ENCODE measurements around the gene TOR1AIP1. TPM values are rescaled to one million over a fixed set of nuclear protein-coding genes. Genes with fewer than 3 reads are reported as not detected.
A peak's percentile ranks its signal among the peaks of the same experiment; 100 is the strongest.

Gene TOR1AIP1
- total RNA-seq, 2 donors from 2014 or later, result 18.1 to 26.2 TPM

DNA sequence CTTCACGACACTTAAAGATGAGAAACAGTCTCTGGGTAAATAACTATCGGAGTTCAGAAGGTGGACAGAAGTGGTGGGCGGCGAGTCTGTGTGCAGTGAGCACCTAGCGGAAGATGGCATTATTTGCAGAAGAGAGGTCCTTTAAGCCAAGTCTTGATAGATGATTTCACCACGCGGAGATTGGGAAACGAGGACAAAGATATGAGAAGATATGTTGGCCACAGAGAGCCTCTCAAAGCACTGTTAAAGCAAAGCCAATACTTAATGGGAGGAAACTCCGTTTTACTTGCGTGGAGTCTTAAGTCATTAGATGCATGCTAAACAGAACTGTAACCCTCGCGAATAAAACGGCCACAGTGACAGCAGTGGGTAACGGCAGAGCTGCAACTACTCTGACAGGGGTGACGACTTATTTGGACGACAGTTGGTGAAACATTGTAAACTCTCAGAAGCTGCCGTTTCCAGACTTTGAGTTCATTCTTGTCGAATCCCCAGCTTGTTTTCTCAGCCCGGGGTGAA, 71.9 kb downstream of the TOR1AIP1 start:
- H3K9me3 Mint-ChIP-seq, result no peaks in the 10 kb centered on the region
- DNase-seq, result no peak
- TF ChIP-seq, protein P1, sequence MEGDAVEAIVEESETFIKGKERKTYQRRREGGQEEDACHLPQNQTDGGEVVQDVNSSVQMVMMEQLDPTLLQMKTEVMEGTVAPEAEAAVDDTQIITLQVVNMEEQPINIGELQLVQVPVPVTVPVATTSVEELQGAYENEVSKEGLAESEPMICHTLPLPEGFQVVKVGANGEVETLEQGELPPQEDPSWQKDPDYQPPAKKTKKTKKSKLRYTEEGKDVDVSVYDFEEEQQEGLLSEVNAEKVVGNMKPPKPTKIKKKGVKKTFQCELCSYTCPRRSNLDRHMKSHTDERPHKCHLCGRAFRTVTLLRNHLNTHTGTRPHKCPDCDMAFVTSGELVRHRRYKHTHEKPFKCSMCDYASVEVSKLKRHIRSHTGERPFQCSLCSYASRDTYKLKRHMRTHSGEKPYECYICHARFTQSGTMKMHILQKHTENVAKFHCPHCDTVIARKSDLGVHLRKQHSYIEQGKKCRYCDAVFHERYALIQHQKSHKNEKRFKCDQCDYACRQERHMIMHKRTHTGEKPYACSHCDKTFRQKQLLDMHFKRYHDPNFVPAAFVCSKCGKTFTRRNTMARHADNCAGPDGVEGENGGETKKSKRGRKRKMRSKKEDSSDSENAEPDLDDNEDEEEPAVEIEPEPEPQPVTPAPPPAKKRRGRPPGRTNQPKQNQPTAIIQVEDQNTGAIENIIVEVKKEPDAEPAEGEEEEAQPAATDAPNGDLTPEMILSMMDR (conservative IDR thresholded peaks at IDR 0.05), result peak; percentile 55

DNA sequence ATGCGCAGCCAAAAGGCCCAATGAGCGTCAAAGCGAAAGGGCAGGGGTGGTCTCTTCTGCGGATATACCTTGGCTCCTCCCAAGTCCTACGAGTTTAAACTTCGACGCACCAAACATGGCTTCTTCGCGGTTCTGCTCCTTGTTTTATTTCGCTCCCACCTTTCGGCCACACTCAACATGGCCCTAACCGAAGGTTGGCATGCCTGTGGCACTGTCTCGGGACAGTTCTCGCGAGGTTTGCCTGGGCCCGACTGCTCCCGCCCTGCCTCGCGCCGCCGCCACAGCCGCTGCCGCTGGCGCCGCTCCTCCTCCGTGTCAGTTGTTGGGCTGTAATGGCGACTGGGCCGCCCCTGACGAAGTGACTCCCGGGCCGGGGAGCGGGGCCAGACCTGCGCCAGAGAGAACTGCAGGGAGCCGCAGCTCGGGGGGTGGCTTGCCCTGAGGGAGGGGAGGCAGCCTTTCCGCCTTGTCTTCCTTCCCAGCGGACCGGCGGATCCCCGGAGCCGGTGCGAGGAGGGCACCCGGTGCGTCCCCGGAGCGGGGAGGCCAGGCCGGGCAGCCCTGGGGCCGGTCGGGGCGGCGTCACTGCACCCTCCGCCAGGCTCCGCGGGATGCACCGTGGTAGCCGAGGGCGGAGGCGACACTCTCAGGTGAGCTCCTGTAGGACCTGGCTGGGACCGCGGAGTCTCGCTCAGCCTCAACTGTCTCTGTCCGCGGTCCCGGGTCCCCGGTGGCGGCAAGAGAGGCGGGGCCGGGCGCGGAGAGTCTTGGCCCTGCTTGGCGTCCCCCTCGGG, 72.6 kb downstream of the TOR1AIP1 start, which contains the start of gene CEP350:
TSS of gene CEP350 (plus strand) at position 318 of the 794 bp plus-strand sequence. CDS start 31,372 bp downstream, outside the sequence.
- no peaks in the 10 kb centered on the region for H3K4me1 ChIP-seq (ENCODE audit: control insufficient read depth, insufficient read depth, low read length)
- DNase-seq, result peak; percentile 99
- Mint-ChIP-seq H3K9me3 (no peaks in the 10 kb centered on the region), H3K36me3 (ENCODE audit: low read depth) (no peaks in the 10 kb centered on the region), H3K4me3 (peak within 1 kb of the TSS; percentile 81), H3K27me3 (ENCODE audit: insufficient read depth) (no peaks in the 10 kb centered on the region), H3K4me1 (peaks cover 15% of the 10 kb centered on the region), H3K27ac (peak within 1 kb of the TSS; percentile 96)
- WGBS, 2 experiments (ENCODE audit: insufficient coverage in 1 of 2, insufficient read length in 1 of 2), result 0% methylated on average over 32 to 72 of the region's 72 CpGs
- H3K36me3 ChIP-seq (ENCODE audit: control insufficient read depth, insufficient read depth, low read length), result no peaks in the 10 kb centered on the region
- peak within 1 kb of the TSS; percentile 78 for H3K27ac ChIP-seq (ENCODE audit: low read depth, low read length)
- peak within 1 kb of the TSS; percentile 98 for H3K4me3 ChIP-seq (ENCODE audit: low read length)
- peak within 1 kb of the TSS; percentile 56 for H3K9ac ChIP-seq (ENCODE audit: extremely low read depth, low read length, poor library complexity, severe bottlenecking)
- TF ChIP-seq, protein P1 (conservative IDR thresholded peaks at IDR 0.05), result no peak
- no peaks in the 10 kb centered on the region for H3K9me3 ChIP-seq (ENCODE audit: control insufficient read depth, low read length)
- no peaks in the 10 kb centered on the region for H3K27me3 ChIP-seq (ENCODE audit: control insufficient read depth, insufficient read depth, low read length, poor library complexity, severe bottlenecking)

More for the DNA sequence above, 71.9 kb downstream of the TOR1AIP1 start:
- Histone ChIP-seq H3K4me3 (ENCODE audit: low read length) (peak overlapping the region; percentile 98), H3K27ac (ENCODE audit: low read depth, low read length) (peak overlapping the region; percentile 54), H3K9ac (ENCODE audit: extremely low read depth, low read length, poor library complexity, severe bottlenecking) (peak overlapping the region; percentile 56), H3K4me1 (ENCODE audit: control insufficient read depth, insufficient read depth, low read length) (no peaks in the 10 kb centered on the region), H3K27me3 (ENCODE audit: control insufficient read depth, insufficient read depth, low read length, poor library complexity, severe bottlenecking) (no peaks in the 10 kb centered on the region), H3K36me3 (ENCODE audit: control insufficient read depth, insufficient read depth, low read length) (no peaks in the 10 kb centered on the region), H3K9me3 (ENCODE audit: control insufficient read depth, low read length) (no peaks in the 10 kb centered on the region)
- WGBS, 2 experiments (ENCODE audit: insufficient coverage in 1 of 2, insufficient read length in 1 of 2), result 14 to 15% methylated on average over 19 of the region's 19 CpGs
- Mint-ChIP-seq H3K27ac (peak overlapping the region; percentile 73), H3K27me3 (ENCODE audit: insufficient read depth) (no peaks in the 10 kb centered on the region), H3K36me3 (ENCODE audit: low read depth) (no peaks in the 10 kb centered on the region), H3K4me1 (peaks cover 15% of the 10 kb centered on the region), H3K4me3 (peak overlapping the region; percentile 81)

DNA sequence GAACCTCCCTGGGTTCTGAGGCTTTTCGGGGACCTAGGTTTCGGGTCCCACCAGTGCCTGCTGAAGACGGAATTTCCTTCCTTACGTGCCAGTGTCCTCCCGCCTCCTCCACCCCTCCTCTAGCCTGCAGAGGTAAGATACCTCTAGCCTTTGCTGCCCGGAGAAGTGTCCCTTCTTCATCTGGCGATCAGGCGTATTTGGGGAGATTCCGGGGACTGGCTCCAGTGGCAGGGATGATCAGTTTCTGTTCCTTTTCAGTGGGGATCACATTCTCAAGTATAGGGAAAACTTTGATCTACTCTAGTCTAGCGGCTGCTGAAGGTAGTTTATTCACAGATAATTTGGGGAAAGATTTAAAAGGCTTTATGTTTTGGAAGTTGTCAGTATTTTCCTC, 73.2 kb downstream of the TOR1AIP1 start:
- 0% methylated on average over 7 to 10 of the region's 10 CpGs for WGBS, 2 experiments (ENCODE audit: insufficient coverage in 1 of 2, insufficient read length in 1 of 2)
- Histone ChIP-seq H3K36me3 (ENCODE audit: control insufficient read depth, insufficient read depth, low read length) (no peaks in the 10 kb centered on the region), H3K4me1 (ENCODE audit: control insufficient read depth, insufficient read depth, low read length) (no peaks in the 10 kb centered on the region), H3K27ac (ENCODE audit: low read depth, low read length) (peak overlapping the region; percentile 78), H3K9me3 (ENCODE audit: control insufficient read depth, low read length) (no peaks in the 10 kb centered on the region), H3K27me3 (ENCODE audit: control insufficient read depth, insufficient read depth, low read length, poor library complexity, severe bottlenecking) (no peaks in the 10 kb centered on the region), H3K4me3 (ENCODE audit: low read length) (peak overlapping the region; percentile 98), H3K9ac (ENCODE audit: extremely low read depth, low read length, poor library complexity, severe bottlenecking) (peak overlapping the region; percentile 56)
- peak overlapping the region; percentile 96 for H3K27ac Mint-ChIP-seq
- H3K27me3 Mint-ChIP-seq (ENCODE audit: insufficient read depth), result no peaks in the 10 kb centered on the region
- peak overlapping the region; percentile 81 for H3K4me3 Mint-ChIP-seq
- DNase-seq, result peak; percentile 88
- no peaks in the 10 kb centered on the region for H3K36me3 Mint-ChIP-seq (ENCODE audit: low read depth)
- peaks cover 15% of the 10 kb centered on the region for H3K4me1 Mint-ChIP-seq
- TF ChIP-seq, protein P1 (conservative IDR thresholded peaks at IDR 0.05), result no peak
- no peaks in the 10 kb centered on the region for H3K9me3 Mint-ChIP-seq

Data from endodermal cell (in vitro differentiated cells).